CD4-positive, alpha-beta T cell treated with Interleukin-15 for 1 hour (primary cell): ENCODE data around the gene IQCH.

Experiments used
- DNase-seq: peaks from one replicate; pipeline ENCODE4 v3.0.0-alpha.2; 2020

IQCH gene

GRCh38 chr15:67303490-67304363 lies 49.1 kb downstream of the IQCH start:
- DNase-seq = no peak

DNA sequence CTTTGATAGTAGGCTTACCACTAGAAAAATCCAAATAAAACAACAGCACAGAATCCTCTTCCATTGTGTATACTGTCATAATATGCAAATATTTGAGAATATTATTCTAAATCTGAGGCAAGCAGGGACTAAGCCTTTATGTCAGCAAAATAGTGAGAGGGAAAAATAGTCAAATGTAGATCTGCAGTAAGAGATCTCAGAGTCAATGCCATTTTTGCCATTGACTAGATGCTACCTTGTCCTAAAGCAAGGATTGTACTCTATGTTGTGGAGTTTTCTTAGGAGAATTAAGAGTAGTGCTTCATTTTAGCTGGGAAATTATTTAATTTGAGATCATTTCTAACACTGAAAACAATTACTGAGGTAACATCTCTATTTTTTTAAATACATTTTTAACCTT lies 50.2 kb downstream of the IQCH start:
- DNase-seq = no peak

DNA sequence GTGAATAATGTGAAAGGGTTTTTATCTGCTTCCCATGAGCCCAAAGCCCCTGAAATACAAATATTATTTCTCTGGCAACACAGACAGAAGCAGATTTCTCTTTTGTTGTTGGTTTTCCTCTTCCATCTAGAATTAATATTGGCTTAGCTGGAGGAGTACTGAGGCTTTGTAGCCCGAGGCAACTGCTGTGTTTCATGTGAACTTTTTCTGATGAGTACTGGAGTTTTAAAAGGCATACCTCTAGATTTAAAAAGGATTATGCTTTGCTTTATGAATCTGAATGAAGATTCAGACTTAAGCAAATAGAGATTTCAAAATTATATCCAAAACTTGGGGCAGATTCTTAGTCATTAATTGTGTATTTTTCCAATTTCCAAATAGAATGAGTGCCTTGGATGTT lies 50.9 kb downstream of the IQCH start:
- DNase-seq = no peak

DNA sequence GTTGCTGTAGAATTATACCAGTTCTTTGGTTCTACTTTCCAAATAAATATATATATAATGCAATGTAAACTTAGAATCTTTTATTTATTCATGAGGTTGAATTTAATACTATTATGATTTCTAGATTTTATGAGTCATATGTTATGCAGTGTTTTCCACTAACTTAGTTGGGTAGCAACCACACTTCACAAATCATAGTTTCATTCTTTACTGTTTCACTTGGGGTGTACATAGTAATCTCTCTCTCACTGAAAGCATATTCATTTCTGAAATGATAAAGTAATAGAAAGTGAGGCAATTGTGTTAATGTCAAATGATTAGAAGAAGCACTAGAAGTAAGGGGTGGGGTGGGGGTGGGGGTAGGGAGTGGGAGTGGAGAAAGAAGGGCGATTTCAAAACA lies 52.6 kb downstream of the IQCH start:
- DNase-seq = no peak

DNA sequence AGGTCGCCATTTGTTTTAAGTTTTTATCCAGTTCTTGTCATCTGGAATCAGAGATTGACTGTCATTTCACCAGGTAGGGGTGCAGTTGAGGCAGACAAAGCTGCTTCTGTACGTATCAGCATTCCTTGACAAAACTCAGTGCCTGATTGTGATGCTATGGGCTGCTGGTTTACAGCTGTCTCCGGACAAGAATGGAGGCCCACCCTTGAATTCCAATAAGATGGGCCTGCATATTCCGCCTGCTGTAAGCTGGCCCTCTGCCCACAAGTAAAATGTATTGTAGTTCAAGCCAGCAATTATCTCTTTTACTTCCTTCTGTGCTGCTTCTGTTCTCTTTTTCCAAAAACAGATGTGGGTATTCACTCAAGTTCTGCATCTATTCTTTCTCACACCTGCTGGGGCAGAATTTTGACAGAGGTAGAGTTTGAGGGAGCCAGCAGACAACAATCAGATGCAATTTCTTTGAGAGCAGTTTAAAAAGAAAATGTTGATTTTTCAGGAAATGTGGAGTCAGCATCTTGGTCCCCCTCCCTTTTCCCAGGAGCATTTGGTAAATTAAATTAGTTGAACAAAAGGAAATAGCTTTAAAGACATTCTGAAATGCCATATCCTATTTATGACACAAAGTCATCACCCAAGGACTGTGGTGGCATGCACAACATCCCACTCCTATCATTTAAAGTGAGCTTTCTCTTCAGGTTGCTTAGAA lies 53.5 kb downstream of the IQCH start:
- no peak for DNase-seq

DNA sequence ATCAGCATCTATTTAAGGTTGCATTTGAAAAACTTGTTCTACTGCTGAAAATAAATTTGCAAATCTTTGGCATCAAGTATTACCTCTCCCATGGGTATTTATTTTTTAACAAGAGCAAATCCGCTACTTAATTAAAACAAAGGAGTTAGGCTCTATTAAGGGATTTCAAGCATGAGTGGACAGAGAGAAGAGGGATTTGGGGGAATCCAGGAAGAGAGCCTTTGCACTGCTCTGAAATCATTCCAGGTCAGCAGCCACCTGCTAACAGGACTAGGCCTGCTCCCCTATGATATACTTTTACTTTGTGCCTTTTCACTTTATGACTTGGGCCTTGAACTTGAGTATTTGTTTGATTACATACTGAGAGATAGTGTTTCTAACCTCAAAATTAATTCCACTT lies 57.1 kb downstream of the IQCH start:
- DNase-seq = no peak

- no peak for DNase-seq
These were observed 65.4 kb downstream of the IQCH start for GRCh38 chr15:67319961-67320360.

DNA sequence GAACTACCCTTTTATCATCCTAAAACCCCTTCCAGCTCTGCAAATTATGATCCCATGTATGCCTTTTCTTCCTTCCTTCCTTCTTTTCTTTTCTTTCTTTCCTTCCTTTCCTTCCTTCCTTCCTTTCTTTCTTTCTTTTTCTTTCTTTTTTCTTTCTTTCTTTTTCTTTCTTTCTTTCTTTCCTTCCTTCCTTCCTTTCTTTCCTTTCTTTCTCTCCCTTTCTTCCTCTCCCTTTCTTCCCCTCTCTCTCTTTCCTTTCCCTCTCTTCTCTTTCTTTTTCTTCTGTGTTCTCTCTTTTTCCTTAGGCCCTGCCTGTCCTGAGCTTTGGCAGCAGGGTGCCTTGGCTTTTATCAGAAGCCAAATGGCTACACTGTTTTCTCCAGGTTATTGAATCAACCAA lies 66.8 kb downstream of the IQCH start:
- DNase-seq = no peak

DNA sequence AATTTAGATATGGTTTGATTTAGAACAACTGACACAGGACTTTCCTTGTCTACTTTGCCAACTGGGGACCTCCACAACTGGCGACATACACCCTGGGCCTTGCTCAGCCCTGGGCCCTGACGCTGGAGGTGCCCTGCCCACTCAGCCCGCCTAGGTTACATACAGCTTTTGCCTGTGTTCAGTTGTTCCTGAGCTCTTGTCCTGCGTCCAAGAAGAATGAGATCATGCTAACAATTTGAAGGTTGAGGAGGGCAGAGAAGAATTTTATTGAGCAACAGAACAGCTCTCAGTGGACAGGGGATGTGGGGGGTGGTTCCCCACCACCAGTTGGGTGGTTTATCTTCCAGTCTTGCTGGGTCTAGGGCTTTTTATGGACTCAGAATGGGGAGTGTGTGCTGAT lies 67.9 kb downstream of the IQCH start:
- DNase-seq = no peak

GRCh38 chr15:67327312-67327711 lies 72.7 kb downstream of the IQCH start:
- DNase-seq = no peak

DNA sequence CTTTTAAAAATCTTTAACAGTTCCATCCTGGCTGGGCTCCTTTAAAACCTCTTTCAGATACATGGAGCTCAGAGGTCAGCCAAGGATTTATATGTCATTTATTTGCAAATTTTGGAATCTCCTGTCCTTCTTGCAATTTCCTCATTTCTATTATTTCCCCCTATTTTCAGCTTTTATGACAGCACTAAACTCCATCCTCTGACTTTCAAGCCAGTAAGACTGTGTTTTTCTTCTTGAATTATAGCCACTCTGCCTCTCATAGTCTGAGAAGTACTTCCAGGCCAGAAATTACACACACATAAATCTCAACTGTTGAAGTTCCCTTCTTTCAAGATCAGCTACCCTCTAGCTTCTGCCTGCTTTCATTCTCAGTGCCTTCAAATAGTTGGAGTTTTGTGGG lies 73.2 kb downstream of the IQCH start:
- DNase-seq = no peak

DNA sequence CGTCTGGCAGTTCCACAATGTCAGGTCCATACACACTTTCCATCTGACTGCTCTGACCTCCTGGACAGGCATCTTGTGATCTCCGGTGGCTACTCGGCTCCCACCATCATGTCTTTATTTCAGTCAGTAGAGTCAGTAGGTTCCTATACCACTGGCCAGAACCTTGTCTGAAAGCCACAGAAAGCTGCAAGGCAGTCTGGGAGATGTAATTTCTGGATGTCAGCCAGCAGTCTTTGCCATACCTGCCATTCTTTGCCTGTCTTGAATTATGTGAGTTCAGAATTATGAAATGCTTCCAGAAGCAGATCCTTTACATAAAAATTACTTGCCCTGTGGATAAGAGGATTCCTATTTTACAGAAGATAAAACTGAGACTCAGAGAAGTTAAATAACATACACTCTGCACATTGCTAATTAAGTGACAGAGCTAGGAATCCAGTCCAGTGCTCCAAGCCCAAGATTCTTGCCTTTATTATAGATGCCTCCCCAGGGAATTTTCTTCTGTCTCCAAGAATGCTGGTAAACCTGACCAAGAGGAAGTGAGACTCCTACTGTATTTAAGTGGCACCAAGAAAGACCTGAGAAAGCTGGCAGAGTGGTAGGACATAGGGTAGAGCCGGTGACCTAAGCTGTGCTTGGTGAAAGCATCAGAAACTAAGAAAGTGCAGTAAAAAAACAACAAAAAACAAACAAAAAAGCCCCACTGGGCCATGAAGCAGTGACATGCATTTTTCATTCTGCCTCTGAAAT lies 75.6 kb downstream of the IQCH start:
- DNase-seq = no peak

DNA sequence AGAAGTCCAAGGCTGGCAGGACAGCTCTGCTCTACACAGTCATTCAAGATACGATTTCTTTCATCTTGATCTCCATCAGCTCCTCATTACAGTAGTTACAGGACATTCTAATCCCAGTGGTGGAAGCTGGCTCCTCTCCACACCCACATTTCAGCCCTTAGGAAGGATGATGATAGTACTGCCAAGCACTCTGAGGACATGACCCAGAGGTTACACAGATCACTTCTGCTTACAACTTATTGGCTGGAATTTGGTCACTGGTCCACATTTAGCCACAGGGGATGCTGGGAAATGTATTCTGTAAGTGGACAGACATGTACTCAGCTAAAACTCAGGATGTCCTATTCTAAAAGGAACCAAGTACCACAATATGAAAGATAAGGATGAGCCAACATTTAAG lies 77.1 kb downstream of the IQCH start:
- no peak for DNase-seq

GRCh38 chr15:67335026-67335425 lies 80.4 kb downstream of the IQCH start:
- no peak for DNase-seq

GRCh38 chr15:67335534-67336222 lies 81.1 kb downstream of the IQCH start:
- no peak for DNase-seq

- DNase-seq = no peak
These were observed 86.0 kb downstream of the IQCH start for GRCh38 chr15:67340630-67341029.

DNA sequence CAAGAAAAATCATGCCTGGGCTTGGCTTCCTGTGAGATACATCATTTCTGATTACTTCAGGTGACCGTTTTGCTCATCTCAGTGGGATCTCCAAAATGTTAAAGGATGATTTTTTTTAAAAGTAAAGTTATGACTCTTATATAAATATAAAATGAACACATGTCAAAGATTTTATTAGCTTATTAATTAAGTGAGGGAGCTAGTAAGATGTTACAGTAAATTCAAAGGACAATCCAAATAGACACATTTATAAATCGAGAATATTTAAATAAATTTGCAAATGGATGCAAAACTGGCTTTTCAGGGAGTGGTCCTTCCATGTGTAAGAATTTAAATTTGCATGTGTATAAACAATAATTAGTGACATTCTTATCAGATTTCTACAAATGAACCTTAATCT lies 87.0 kb downstream of the IQCH start:
- DNase-seq = no peak

GRCh38 chr15:67343206-67343605 lies 88.6 kb downstream of the IQCH start:
- DNase-seq = no peak

- no peak for DNase-seq
These were observed 95.0 kb downstream of the IQCH start for GRCh38 chr15:67349634-67350033.

DNA sequence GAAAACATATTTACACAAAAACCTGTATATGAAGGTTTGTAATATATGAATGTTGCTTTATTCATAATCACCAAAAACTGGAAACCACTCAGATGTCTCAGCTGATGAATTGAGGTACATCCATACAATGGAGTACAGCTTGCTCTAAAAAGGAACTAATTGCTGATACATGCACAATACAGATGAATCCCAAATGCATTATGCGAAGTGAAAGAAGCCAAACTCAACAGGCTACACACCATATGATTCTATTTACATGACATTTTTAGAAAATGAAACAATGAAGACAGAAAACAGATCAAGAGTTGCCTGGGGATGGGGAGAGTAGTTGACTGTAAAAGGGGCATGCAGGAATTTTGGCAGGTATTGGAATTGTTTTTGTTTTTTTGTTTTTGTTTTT lies 95.5 kb downstream of the IQCH start:
- DNase-seq = no peak

GRCh38 chr15:67358391-67358790 lies 103.8 kb downstream of the IQCH start:
- no peak for DNase-seq

DNA sequence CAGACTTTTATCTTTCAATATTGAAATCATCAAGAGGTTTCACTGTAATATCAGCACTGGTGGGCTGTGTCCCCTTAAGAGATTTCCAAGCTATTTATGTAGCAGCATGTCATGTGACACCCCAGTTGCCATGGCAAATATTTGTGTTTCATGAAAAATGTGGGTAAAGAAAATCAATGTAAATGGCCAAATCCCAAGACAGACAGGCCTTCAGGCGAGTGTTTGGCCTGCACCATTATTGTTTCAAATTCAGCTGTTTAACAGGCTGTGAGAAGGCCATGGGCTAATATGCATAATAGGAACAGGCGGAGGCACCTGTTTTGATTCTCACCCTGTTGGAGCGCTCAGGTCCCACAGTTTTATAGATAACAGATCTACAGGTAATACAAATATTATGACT lies 104.2 kb downstream of the IQCH start:
- no peak for DNase-seq

- DNase-seq = no peak
These were observed 105.0 kb downstream of the IQCH start for GRCh38 chr15:67359431-67360079.
